Measurements from ENCODE around the gene ENDOV. TPM values are rescaled to one million over a fixed set of nuclear protein-coding genes. Genes with fewer than 3 reads are reported as not detected.
A peak's percentile ranks its signal among the peaks of the same experiment; 100 is the strongest.

The ENDOV gene
- 18.1 TPM for polyA plus RNA-seq (2013)

- POLR2A ChIA-PET = no interaction called here
- H3K4me3 ChIP-seq (ENCODE audit: control insufficient read depth in 1 of 7, extremely low read depth in 1 of 7, insufficient read depth in 4 of 7, low read depth in 2 of 7, low read length in 6 of 7) = peak within 1 kb of the TSS; percentile 83 to 94 (median 90)
- peaks cover 0 to 24% (median 13%) of the 10 kb centered on the region in 5 experiments for H3K27me3 ChIP-seq (replicated peaks in 2 of 5; ENCODE audit: control insufficient read depth in 4 of 5, insufficient read depth in 5 of 5, low read length in 4 of 5)
- no peaks in the 10 kb centered on the region for H3K9me3 ChIP-seq (ENCODE audit: control extremely low read depth in 1 of 5, control insufficient read depth in 4 of 5, insufficient read depth in 2 of 5, low read depth in 1 of 5, low read length in 4 of 5)
- DNase-seq = peak; percentile 96
- peaks cover 0 to 14% (median 5%) of the 10 kb centered on the region in 4 experiments for H3K36me3 ChIP-seq (ENCODE audit: control insufficient read depth in 4 of 4, insufficient read depth in 4 of 4, low read length in 3 of 4)
- peak within 1 kb of the TSS; percentile 50 to 87 for H3K27ac ChIP-seq (ENCODE audit: insufficient read depth in 1 of 2, low read depth in 1 of 2, low read length in 2 of 2, poor library complexity in 1 of 2, severe bottlenecking in 2 of 2)
- H3K4me1 ChIP-seq (ENCODE audit: control extremely low read depth in 1 of 4, control insufficient read depth in 4 of 4, insufficient read depth in 4 of 4, low read length in 3 of 4) = peaks cover 0 to 23% (median 16%) of the 10 kb centered on the region in 4 experiments
- CTCF ChIA-PET = interaction anchor here (1.1 to 1.3 kb wide), 2 partner anchors 11 to 12 kb away, joined by 3 read pairs; no protein-coding TSS in a partner anchor
- 0% methylated on average over 92 of the region's 97 CpGs for WGBS (ENCODE audit: insufficient coverage)
These were observed at the start of gene ENDOV for GRCh38 chr17:80414803-80415625. ENDOV (plus strand) TSS chr17:80415167; CDS start chr17:80415195, 28 bp downstream.

GRCh38 chr17:80365983-80366382 lies 49.0 kb upstream of the ENDOV start:
- H3K27ac ChIP-seq (ENCODE audit: insufficient read depth in 1 of 2, low read depth in 1 of 2, low read length in 2 of 2, poor library complexity in 1 of 2, severe bottlenecking in 2 of 2) = no peak overlapping the region
- no peaks in the 10 kb centered on the region for H3K4me1 ChIP-seq (ENCODE audit: control extremely low read depth in 1 of 4, control insufficient read depth in 4 of 4, insufficient read depth in 4 of 4, low read length in 3 of 4)
- H3K4me3 ChIP-seq (ENCODE audit: control insufficient read depth in 1 of 7, extremely low read depth in 1 of 7, insufficient read depth in 4 of 7, low read depth in 2 of 7, low read length in 6 of 7) = no peak overlapping the region
- no peak for DNase-seq
- no peaks in the 10 kb centered on the region for H3K27me3 ChIP-seq (replicated peaks in 2 of 5; ENCODE audit: control insufficient read depth in 4 of 5, insufficient read depth in 5 of 5, low read length in 4 of 5)
- ChIA-PET CTCF (no interaction called here), POLR2A (no interaction called here)
- peaks cover 0 to 5% (median 1%) of the 10 kb centered on the region in 5 experiments for H3K9me3 ChIP-seq (ENCODE audit: control extremely low read depth in 1 of 5, control insufficient read depth in 4 of 5, insufficient read depth in 2 of 5, low read depth in 1 of 5, low read length in 4 of 5)
- 96% methylated on average over 11 of the region's 11 CpGs for WGBS (ENCODE audit: insufficient coverage)
- peaks cover 21 to 91% (median 73%) of the 10 kb centered on the region in 4 experiments for H3K36me3 ChIP-seq (ENCODE audit: control insufficient read depth in 4 of 4, insufficient read depth in 4 of 4, low read length in 3 of 4)

GRCh38 chr17:80367503-80367902 lies 47.5 kb upstream of the ENDOV start:
- no peaks in the 10 kb centered on the region for H3K4me1 ChIP-seq (ENCODE audit: control extremely low read depth in 1 of 4, control insufficient read depth in 4 of 4, insufficient read depth in 4 of 4, low read length in 3 of 4)
- H3K27ac ChIP-seq (ENCODE audit: insufficient read depth in 1 of 2, low read depth in 1 of 2, low read length in 2 of 2, poor library complexity in 1 of 2, severe bottlenecking in 2 of 2) = no peak overlapping the region
- DNase-seq = no peak
- 93% methylated on average over 17 of the region's 17 CpGs for WGBS (ENCODE audit: insufficient coverage)
- H3K9me3 ChIP-seq (ENCODE audit: control extremely low read depth in 1 of 5, control insufficient read depth in 4 of 5, insufficient read depth in 2 of 5, low read depth in 1 of 5, low read length in 4 of 5) = no peaks in the 10 kb centered on the region
- ChIA-PET CTCF (interaction anchor here (0.6 kb wide), 1 partner anchor 170 kb away, joined by 3 read pairs; no protein-coding TSS in a partner anchor), POLR2A (no interaction called here)
- H3K4me3 ChIP-seq (ENCODE audit: control insufficient read depth in 1 of 7, extremely low read depth in 1 of 7, insufficient read depth in 4 of 7, low read depth in 2 of 7, low read length in 6 of 7) = no peak overlapping the region
- H3K36me3 ChIP-seq (ENCODE audit: control insufficient read depth in 4 of 4, insufficient read depth in 4 of 4, low read length in 3 of 4) = peaks cover 27 to 91% (median 74%) of the 10 kb centered on the region in 4 experiments
- no peaks in the 10 kb centered on the region for H3K27me3 ChIP-seq (replicated peaks in 2 of 5; ENCODE audit: control insufficient read depth in 4 of 5, insufficient read depth in 5 of 5, low read length in 4 of 5)

- H3K36me3 ChIP-seq (ENCODE audit: control insufficient read depth in 4 of 4, insufficient read depth in 4 of 4, low read length in 3 of 4) = peaks cover 24 to 87% (median 67%) of the 10 kb centered on the region in 4 experiments
- ChIA-PET CTCF (no interaction called here), POLR2A (no interaction called here)
- H3K27ac ChIP-seq (ENCODE audit: insufficient read depth in 1 of 2, low read depth in 1 of 2, low read length in 2 of 2, poor library complexity in 1 of 2, severe bottlenecking in 2 of 2) = no peak overlapping the region
- DNase-seq = no peak
- H3K9me3 ChIP-seq (ENCODE audit: control extremely low read depth in 1 of 5, control insufficient read depth in 4 of 5, insufficient read depth in 2 of 5, low read depth in 1 of 5, low read length in 4 of 5) = no peaks in the 10 kb centered on the region
- H3K4me3 ChIP-seq (ENCODE audit: control insufficient read depth in 1 of 7, extremely low read depth in 1 of 7, insufficient read depth in 4 of 7, low read depth in 2 of 7, low read length in 6 of 7) = no peak overlapping the region
- 96% methylated on average over 4 of the region's 5 CpGs for WGBS (ENCODE audit: insufficient coverage)
- H3K4me1 ChIP-seq (ENCODE audit: control extremely low read depth in 1 of 4, control insufficient read depth in 4 of 4, insufficient read depth in 4 of 4, low read length in 3 of 4) = no peaks in the 10 kb centered on the region
- H3K27me3 ChIP-seq (replicated peaks in 2 of 5; ENCODE audit: control insufficient read depth in 4 of 5, insufficient read depth in 5 of 5, low read length in 4 of 5) = no peaks in the 10 kb centered on the region
These were observed 43.8 kb upstream of the ENDOV start for GRCh38 chr17:80371196-80371595.

- ChIA-PET POLR2A (no interaction called here), CTCF (no interaction called here)
- Histone ChIP-seq H3K27ac (ENCODE audit: insufficient read depth in 1 of 2, low read depth in 1 of 2, low read length in 2 of 2, poor library complexity in 1 of 2, severe bottlenecking in 2 of 2) (no peak overlapping the region), H3K4me1 (ENCODE audit: control extremely low read depth in 1 of 4, control insufficient read depth in 4 of 4, insufficient read depth in 4 of 4, low read length in 3 of 4) (no peaks in the 10 kb centered on the region), H3K9me3 (ENCODE audit: control extremely low read depth in 1 of 5, control insufficient read depth in 4 of 5, insufficient read depth in 2 of 5, low read depth in 1 of 5, low read length in 4 of 5) (no peaks in the 10 kb centered on the region), H3K4me3 (ENCODE audit: control insufficient read depth in 1 of 7, extremely low read depth in 1 of 7, insufficient read depth in 4 of 7, low read depth in 2 of 7, low read length in 6 of 7) (peak overlapping the region in 1 of 7 experiments; percentile 8), H3K36me3 (ENCODE audit: control insufficient read depth in 4 of 4, insufficient read depth in 4 of 4, low read length in 3 of 4) (peaks cover 32 to 90% (median 75%) of the 10 kb centered on the region in 4 experiments), H3K27me3 (replicated peaks in 2 of 5; ENCODE audit: control insufficient read depth in 4 of 5, insufficient read depth in 5 of 5, low read length in 4 of 5) (no peaks in the 10 kb centered on the region)
- DNase-seq = no peak
- 97% methylated on average over 10 of the region's 11 CpGs for WGBS (ENCODE audit: insufficient coverage)
These were observed 42.5 kb upstream of the ENDOV start for GRCh38 chr17:80372456-80372855.

GRCh38 chr17:80372922-80373570 lies 41.9 kb upstream of the ENDOV start:
- Histone ChIP-seq H3K9me3 (ENCODE audit: control extremely low read depth in 1 of 5, control insufficient read depth in 4 of 5, insufficient read depth in 2 of 5, low read depth in 1 of 5, low read length in 4 of 5) (no peaks in the 10 kb centered on the region), H3K4me3 (ENCODE audit: control insufficient read depth in 1 of 7, extremely low read depth in 1 of 7, insufficient read depth in 4 of 7, low read depth in 2 of 7, low read length in 6 of 7) (no peak overlapping the region), H3K27me3 (replicated peaks in 2 of 5; ENCODE audit: control insufficient read depth in 4 of 5, insufficient read depth in 5 of 5, low read length in 4 of 5) (no peaks in the 10 kb centered on the region), H3K4me1 (ENCODE audit: control extremely low read depth in 1 of 4, control insufficient read depth in 4 of 4, insufficient read depth in 4 of 4, low read length in 3 of 4) (no peaks in the 10 kb centered on the region), H3K27ac (ENCODE audit: insufficient read depth in 1 of 2, low read depth in 1 of 2, low read length in 2 of 2, poor library complexity in 1 of 2, severe bottlenecking in 2 of 2) (no peak overlapping the region), H3K36me3 (ENCODE audit: control insufficient read depth in 4 of 4, insufficient read depth in 4 of 4, low read length in 3 of 4) (peaks cover 30 to 90% (median 75%) of the 10 kb centered on the region in 4 experiments)
- POLR2A ChIA-PET = no interaction called here
- CTCF ChIA-PET = interaction anchor here (1.1 kb wide), 1 partner anchor 14 kb away, joined by 3 read pairs; no protein-coding TSS in a partner anchor
- DNase-seq = no peak
- 97% methylated on average over 11 of the region's 18 CpGs for WGBS (ENCODE audit: insufficient coverage)
